SK-N-SH (cell line): Measurements from ENCODE around the gene TESMIN.

Experiments used
- CHD2 ChIP-seq: fragments of 150-350 bp; IDR thresholded peaks from 2 replicates; pipeline ENCODE4 v1.6.1; 2018; ENCODE audit warnings: low read length; ENCODE audit not compliant: partially characterized antibody
- EZH2phosphoT487 ChIP-seq: fragments of 200-600 bp; sonication (generic); IDR thresholded peaks from 2 replicates; pipeline ENCODE4 v1.6.1; 2017; ENCODE audit warnings: low read depth, mixed run types, mild to moderate bottlenecking, antibody characterized with exemption, moderate library complexity, borderline replicate concordance
- POLR2AphosphoS5 ChIP-seq: IDR thresholded peaks from 2 replicates; pipeline ENCODE4 v1.6.1; 2012; ENCODE audit warnings: low read depth, low read length
- RAD21 ChIP-seq: IDR thresholded peaks from 2 replicates; pipeline ENCODE4 v1.6.1; 2012; ENCODE audit warnings: mild to moderate bottlenecking, low read length
- REST ChIP-seq: IDR thresholded peaks from 2 replicates; pipeline ENCODE4 v1.6.1; 2012; ENCODE audit warnings: mild to moderate bottlenecking, low read depth, low read length, moderate library complexity
- RFX5 ChIP-seq: IDR thresholded peaks from 2 replicates; pipeline ENCODE4 v1.6.1; 2012; ENCODE audit warnings: mild to moderate bottlenecking, improper control_type of control experiment, low read length
- YY1 ChIP-seq: IDR thresholded peaks from 2 replicates; pipeline ENCODE4 v1.4.0; 2012; ENCODE audit warnings: low read depth, mild to moderate bottlenecking
- TF ChIP-seq, protein P1 (sequence below): IDR thresholded peaks from 2 replicates; pipeline ENCODE4 v1.4.0; 2012; ENCODE audit warnings: low read depth
- TF ChIP-seq, protein P2 (sequence below): fragments of 200-600 bp; sonication (generic); IDR thresholded peaks from 2 replicates; pipeline ENCODE4 v1.6.1; 2017; ENCODE audit warnings: antibody characterized with exemption, mild to moderate bottlenecking, moderate library complexity

- TF ChIP-seq EZH2phosphoT487: no peak
- TF ChIP-seq, protein P1, sequence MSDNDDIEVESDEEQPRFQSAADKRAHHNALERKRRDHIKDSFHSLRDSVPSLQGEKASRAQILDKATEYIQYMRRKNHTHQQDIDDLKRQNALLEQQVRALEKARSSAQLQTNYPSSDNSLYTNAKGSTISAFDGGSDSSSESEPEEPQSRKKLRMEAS: no peak
- TF ChIP-seq, protein P2, sequence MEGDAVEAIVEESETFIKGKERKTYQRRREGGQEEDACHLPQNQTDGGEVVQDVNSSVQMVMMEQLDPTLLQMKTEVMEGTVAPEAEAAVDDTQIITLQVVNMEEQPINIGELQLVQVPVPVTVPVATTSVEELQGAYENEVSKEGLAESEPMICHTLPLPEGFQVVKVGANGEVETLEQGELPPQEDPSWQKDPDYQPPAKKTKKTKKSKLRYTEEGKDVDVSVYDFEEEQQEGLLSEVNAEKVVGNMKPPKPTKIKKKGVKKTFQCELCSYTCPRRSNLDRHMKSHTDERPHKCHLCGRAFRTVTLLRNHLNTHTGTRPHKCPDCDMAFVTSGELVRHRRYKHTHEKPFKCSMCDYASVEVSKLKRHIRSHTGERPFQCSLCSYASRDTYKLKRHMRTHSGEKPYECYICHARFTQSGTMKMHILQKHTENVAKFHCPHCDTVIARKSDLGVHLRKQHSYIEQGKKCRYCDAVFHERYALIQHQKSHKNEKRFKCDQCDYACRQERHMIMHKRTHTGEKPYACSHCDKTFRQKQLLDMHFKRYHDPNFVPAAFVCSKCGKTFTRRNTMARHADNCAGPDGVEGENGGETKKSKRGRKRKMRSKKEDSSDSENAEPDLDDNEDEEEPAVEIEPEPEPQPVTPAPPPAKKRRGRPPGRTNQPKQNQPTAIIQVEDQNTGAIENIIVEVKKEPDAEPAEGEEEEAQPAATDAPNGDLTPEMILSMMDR: no peak
- no peak for TF ChIP-seq POLR2AphosphoS5
- TF ChIP-seq YY1: no peak
- no peak for TF ChIP-seq REST
- TF ChIP-seq RAD21: no peak
- no peak for TF ChIP-seq CHD2
- TF ChIP-seq RFX5: no peak
Observed at GRCh38 chr11:68748061-68748460, 3.3 kb downstream of the TESMIN start.
